ENCODE measurements around the gene CDC42BPA.

The CDC42BPA gene

GRCh38 chr1:227134686-227135314 lies 183.5 kb downstream of the CDC42BPA start:
- no peak for TF ChIP-seq FOXP2 (optimal IDR thresholded peaks at IDR 0.05; ENCODE audit: borderline replicate concordance, extremely low read depth, extremely low read length, insufficient read depth)
- no peak for TF ChIP-seq SIN3A (IDR thresholded peaks at IDR 0.05; ENCODE audit: borderline replicate concordance, insufficient read depth, low read length)
- TF ChIP-seq, protein P1, sequence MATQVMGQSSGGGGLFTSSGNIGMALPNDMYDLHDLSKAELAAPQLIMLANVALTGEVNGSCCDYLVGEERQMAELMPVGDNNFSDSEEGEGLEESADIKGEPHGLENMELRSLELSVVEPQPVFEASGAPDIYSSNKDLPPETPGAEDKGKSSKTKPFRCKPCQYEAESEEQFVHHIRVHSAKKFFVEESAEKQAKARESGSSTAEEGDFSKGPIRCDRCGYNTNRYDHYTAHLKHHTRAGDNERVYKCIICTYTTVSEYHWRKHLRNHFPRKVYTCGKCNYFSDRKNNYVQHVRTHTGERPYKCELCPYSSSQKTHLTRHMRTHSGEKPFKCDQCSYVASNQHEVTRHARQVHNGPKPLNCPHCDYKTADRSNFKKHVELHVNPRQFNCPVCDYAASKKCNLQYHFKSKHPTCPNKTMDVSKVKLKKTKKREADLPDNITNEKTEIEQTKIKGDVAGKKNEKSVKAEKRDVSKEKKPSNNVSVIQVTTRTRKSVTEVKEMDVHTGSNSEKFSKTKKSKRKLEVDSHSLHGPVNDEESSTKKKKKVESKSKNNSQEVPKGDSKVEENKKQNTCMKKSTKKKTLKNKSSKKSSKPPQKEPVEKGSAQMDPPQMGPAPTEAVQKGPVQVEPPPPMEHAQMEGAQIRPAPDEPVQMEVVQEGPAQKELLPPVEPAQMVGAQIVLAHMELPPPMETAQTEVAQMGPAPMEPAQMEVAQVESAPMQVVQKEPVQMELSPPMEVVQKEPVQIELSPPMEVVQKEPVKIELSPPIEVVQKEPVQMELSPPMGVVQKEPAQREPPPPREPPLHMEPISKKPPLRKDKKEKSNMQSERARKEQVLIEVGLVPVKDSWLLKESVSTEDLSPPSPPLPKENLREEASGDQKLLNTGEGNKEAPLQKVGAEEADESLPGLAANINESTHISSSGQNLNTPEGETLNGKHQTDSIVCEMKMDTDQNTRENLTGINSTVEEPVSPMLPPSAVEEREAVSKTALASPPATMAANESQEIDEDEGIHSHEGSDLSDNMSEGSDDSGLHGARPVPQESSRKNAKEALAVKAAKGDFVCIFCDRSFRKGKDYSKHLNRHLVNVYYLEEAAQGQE (IDR thresholded peaks at IDR 0.05; ENCODE audit: insufficient read depth in 1 of 2, low read depth in 2 of 2, low read length in 2 of 2), result no peak
- no peak for TF ChIP-seq POLR2AphosphoS5 (IDR thresholded peaks at IDR 0.05; ENCODE audit: low read depth, low read length)
- TF ChIP-seq TAF1 (IDR thresholded peaks at IDR 0.05; ENCODE audit: borderline replicate concordance, insufficient read depth, low read length), result no peak

DNA sequence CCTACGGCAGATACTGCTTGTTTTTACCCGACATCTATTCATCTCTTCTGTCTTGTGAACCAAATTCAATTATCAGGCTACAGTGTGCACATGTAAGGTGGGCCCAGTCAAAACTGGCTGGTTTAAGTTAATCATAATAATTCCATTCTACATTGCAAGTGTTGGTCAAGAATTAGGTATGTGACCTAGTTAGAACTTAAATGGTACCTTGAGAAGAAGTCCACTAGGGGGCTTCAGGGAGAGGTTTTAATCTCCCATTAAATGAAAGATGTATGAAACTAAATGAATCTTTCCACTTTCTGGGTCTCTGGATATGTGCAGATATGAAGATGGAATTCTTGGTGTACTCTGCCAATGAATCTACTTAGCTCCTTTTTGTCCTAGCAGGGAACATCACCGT lies 187.1 kb downstream of the CDC42BPA start:
- TF ChIP-seq FOXP2 (optimal IDR thresholded peaks at IDR 0.05; ENCODE audit: borderline replicate concordance, extremely low read depth, extremely low read length, insufficient read depth), result no peak
- TF ChIP-seq, protein P1 (IDR thresholded peaks at IDR 0.05; ENCODE audit: insufficient read depth in 1 of 2, low read depth in 2 of 2, low read length in 2 of 2), result no peak
- no peak for TF ChIP-seq POLR2AphosphoS5 (IDR thresholded peaks at IDR 0.05; ENCODE audit: low read depth, low read length)
- no peak for TF ChIP-seq SIN3A (IDR thresholded peaks at IDR 0.05; ENCODE audit: borderline replicate concordance, insufficient read depth, low read length)
- TF ChIP-seq TAF1 (IDR thresholded peaks at IDR 0.05; ENCODE audit: borderline replicate concordance, insufficient read depth, low read length), result no peak

DNA sequence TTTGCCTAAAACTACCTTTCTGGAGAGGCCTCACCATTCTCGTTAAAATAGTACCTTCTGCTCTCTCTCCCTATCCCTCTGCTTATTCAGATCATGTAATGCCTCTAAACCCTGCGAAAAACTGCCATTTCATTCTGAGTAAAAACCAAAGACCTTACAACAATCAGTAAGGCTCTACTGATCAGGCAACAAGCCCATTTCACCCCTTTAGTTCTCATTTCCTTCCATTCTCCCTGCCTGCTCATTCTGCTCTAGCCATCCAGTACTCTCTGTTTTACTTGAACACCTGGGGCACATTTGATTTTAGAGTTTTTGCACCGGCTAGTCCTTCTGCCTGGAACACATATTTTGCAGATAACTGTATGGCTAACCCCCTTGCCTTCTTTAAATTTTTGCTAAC lies 190.4 kb downstream of the CDC42BPA start:
- TF ChIP-seq SIN3A (IDR thresholded peaks at IDR 0.05; ENCODE audit: borderline replicate concordance, insufficient read depth, low read length), result no peak
- TF ChIP-seq, protein P1 (IDR thresholded peaks at IDR 0.05; ENCODE audit: insufficient read depth in 1 of 2, low read depth in 2 of 2, low read length in 2 of 2), result no peak
- TF ChIP-seq POLR2AphosphoS5 (IDR thresholded peaks at IDR 0.05; ENCODE audit: low read depth, low read length), result no peak
- no peak for TF ChIP-seq FOXP2 (optimal IDR thresholded peaks at IDR 0.05; ENCODE audit: borderline replicate concordance, extremely low read depth, extremely low read length, insufficient read depth)
- TF ChIP-seq TAF1 (IDR thresholded peaks at IDR 0.05; ENCODE audit: borderline replicate concordance, insufficient read depth, low read length), result no peak

DNA sequence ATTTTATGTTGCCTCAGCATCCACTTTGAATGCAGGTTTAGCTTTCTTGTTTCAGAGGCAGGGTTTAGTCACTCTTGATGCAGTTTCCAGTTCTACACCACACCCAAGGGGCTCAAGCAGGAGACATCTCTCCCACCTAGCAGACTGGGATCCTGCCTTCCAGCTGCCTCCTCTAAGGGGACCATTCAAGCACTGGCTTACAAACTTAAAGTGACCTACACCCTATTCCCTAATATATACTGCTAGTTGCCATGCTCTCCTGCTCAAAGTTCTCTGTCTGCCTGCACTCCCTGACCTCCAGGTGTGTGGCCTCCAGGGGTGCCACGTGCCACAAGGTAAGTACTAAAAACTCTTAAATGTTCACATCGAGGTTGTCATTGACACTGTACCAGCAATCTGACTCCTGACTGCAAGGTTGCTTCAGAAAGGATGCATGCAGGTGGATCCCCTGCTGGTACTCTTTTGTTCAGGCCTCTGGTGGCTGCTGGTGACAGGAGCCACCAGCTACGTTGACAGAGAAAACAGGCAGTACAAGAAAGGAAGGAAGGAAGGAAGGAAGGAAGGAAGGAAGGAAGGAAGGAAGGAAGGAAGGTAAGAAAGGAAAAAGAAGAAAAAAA lies 192.3 kb downstream of the CDC42BPA start:
- no peak for TF ChIP-seq TAF1 (IDR thresholded peaks at IDR 0.05; ENCODE audit: borderline replicate concordance, insufficient read depth, low read length)
- TF ChIP-seq POLR2AphosphoS5 (IDR thresholded peaks at IDR 0.05; ENCODE audit: low read depth, low read length), result no peak
- TF ChIP-seq, protein P1 (IDR thresholded peaks at IDR 0.05; ENCODE audit: insufficient read depth in 1 of 2, low read depth in 2 of 2, low read length in 2 of 2), result no peak
- TF ChIP-seq FOXP2 (optimal IDR thresholded peaks at IDR 0.05; ENCODE audit: borderline replicate concordance, extremely low read depth, extremely low read length, insufficient read depth), result no peak
- no peak for TF ChIP-seq SIN3A (IDR thresholded peaks at IDR 0.05; ENCODE audit: borderline replicate concordance, insufficient read depth, low read length)
